OCI-LY3 (cell line): Measurements from ENCODE around the gene SLC36A3.
A peak's percentile ranks its signal among the peaks of the same experiment; 100 is the strongest.

Source experiments
- H2AFZ ChIP-seq: fragments of 200-600, 300-600 bp; shearing (Covaris generic); 2 replicates; pipeline ENCODE4 v1.6.0; 2014; ENCODE audit warnings: antibody characterized with exemption, low read depth, low read length
- H3K27ac ChIP-seq: fragments of 200-600, 300-600 bp; sonication (generic); 2 replicates; pipeline ENCODE4 v1.5.1; 2014; ENCODE audit warnings: mild to moderate bottlenecking, low read length, moderate library complexity, mixed read lengths
- H3K27me3 ChIP-seq: fragments of 200-600, 300-600 bp; sonication (generic); 2 replicates; pipeline ENCODE4 v1.6.1; 2014; ENCODE audit warnings: low read depth, low read length, mixed read lengths
- H3K36me3 ChIP-seq: fragments of 200-600, 300-600 bp; sonication (generic); replicated peaks from 2 replicates; pipeline ENCODE3; 2014; ENCODE audit warnings: low read depth, low read length, mixed read lengths
- H3K4me1 ChIP-seq: fragments of 300-600, 200-600 bp; sonication (generic); 2 replicates; pipeline ENCODE4 v1.6.1; 2014; ENCODE audit warnings: low read length, mixed read lengths
- H3K4me2 ChIP-seq: fragments of 200-600, 300-600 bp; sonication (generic); 2 replicates; pipeline ENCODE4 v1.6.1; 2014; ENCODE audit warnings: low read length, mixed read lengths
- H3K4me3 ChIP-seq: fragments of 300-600, 200-600 bp; sonication (generic); 2 replicates; pipeline ENCODE4 v1.5.1; 2014; ENCODE audit warnings: antibody characterized with exemption, mild to moderate bottlenecking, low read length, moderate library complexity
- H3K79me2 ChIP-seq: fragments of 300-600, 200-600 bp; shearing (Covaris generic); 2 replicates; pipeline ENCODE4 v1.6.1; 2014; ENCODE audit warnings: mild to moderate bottlenecking, low read length, mixed read lengths
- H3K9ac ChIP-seq: fragments of 300-600, 200-600 bp; shearing (Covaris generic); 2 replicates; pipeline ENCODE4 v1.6.0; 2014; ENCODE audit warnings: mild to moderate bottlenecking, low read length, moderate library complexity
- H3K9me3 ChIP-seq: fragments of 200-600, 300-600 bp; shearing (Covaris generic); 2 replicates; pipeline ENCODE4 v1.6.1; 2014; ENCODE audit warnings: low read length, mixed read lengths; ENCODE audit not compliant: insufficient read depth
- H4K20me1 ChIP-seq: fragments of 200-600, 300-600 bp; sonication (generic); 2 replicates; pipeline ENCODE4 v1.6.1; 2016; ENCODE audit warnings: low read length, mixed read lengths; ENCODE audit not compliant: insufficient read depth
- CTCF ChIP-seq: fragments of 200-600, 300-600 bp; sonication (generic); IDR thresholded peaks from 2 replicates; pipeline ENCODE4 v1.5.1; 2014; ENCODE audit warnings: antibody characterized with exemption, low read length, low read depth
- EZH2phosphoT487 ChIP-seq: fragments of 200-600 bp; shearing (Covaris generic); IDR thresholded peaks from 2 replicates; pipeline ENCODE4 v1.6.1; 2018; ENCODE audit warnings: antibody characterized with exemption, mixed run types, low read depth

The SLC36A3 gene

GRCh38 chr5:151295138-151295537, 8.4 kb downstream of the SLC36A3 start:
- no peak for TF ChIP-seq CTCF
- no peak for TF ChIP-seq EZH2phosphoT487
- Histone ChIP-seq H3K4me1 (peaks cover 15% of the 10 kb centered on the region), H3K9ac (no peak overlapping the region), H3K27me3 (peaks cover 4% of the 10 kb centered on the region), H3K36me3 (no peaks in the 10 kb centered on the region), H3K9me3 (no peaks in the 10 kb centered on the region), H3K4me3 (no peak overlapping the region), H2AFZ (no peak overlapping the region), H3K4me2 (no peak overlapping the region), H3K27ac (no peak overlapping the region), H3K79me2 (no peaks in the 10 kb centered on the region), H4K20me1 (no peaks in the 10 kb centered on the region)

- no peaks in the 10 kb centered on the region for H3K9me3 ChIP-seq
- no peaks in the 10 kb centered on the region for H3K27me3 ChIP-seq
- no peak overlapping the region for H3K9ac ChIP-seq
- H3K79me2 ChIP-seq = no peaks in the 10 kb centered on the region
- TF ChIP-seq EZH2phosphoT487 (no peak), CTCF (no peak)
- H3K4me2 ChIP-seq = no peak overlapping the region
- H3K4me3 ChIP-seq = no peak overlapping the region
- H3K4me1 ChIP-seq = peaks cover 15% of the 10 kb centered on the region
- H2AFZ ChIP-seq = no peak overlapping the region
- H3K36me3 ChIP-seq = no peaks in the 10 kb centered on the region
- no peaks in the 10 kb centered on the region for H4K20me1 ChIP-seq
- no peak overlapping the region for H3K27ac ChIP-seq
These were observed 9.9 kb downstream of the SLC36A3 start for GRCh38 chr5:151293624-151294023.

DNA sequence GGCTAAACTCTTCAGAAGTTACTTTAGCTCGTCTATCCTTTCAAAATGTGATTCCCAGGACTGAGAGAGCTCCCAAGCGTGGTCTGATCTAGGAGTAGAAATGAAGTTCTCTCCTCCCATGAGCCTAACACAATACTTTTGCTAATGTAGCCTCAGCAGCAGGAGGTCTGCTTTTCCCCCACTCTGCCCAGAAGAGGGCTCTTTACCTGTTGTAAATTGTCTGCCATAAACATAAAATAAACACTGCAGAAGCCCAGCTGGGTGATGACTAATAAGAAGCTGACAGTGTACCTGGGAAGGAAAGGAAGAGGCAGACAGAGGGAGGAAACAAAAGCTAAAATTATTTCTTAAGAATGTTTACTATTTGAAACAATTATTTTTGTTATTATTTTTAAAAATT, 15.4 kb downstream of the SLC36A3 start:
- no peak overlapping the region for H2AFZ ChIP-seq
- no peaks in the 10 kb centered on the region for H3K27me3 ChIP-seq
- no peak overlapping the region for H3K4me2 ChIP-seq
- no peak overlapping the region for H3K27ac ChIP-seq
- H3K79me2 ChIP-seq = no peaks in the 10 kb centered on the region
- H3K9me3 ChIP-seq = no peaks in the 10 kb centered on the region
- H4K20me1 ChIP-seq = no peaks in the 10 kb centered on the region
- H3K4me1 ChIP-seq = no peaks in the 10 kb centered on the region
- TF ChIP-seq CTCF (peak; percentile 22; the same call in 1 of the 2 replicates), EZH2phosphoT487 (no peak)
- no peaks in the 10 kb centered on the region for H3K36me3 ChIP-seq
- no peak overlapping the region for H3K9ac ChIP-seq
- H3K4me3 ChIP-seq = no peak overlapping the region

DNA sequence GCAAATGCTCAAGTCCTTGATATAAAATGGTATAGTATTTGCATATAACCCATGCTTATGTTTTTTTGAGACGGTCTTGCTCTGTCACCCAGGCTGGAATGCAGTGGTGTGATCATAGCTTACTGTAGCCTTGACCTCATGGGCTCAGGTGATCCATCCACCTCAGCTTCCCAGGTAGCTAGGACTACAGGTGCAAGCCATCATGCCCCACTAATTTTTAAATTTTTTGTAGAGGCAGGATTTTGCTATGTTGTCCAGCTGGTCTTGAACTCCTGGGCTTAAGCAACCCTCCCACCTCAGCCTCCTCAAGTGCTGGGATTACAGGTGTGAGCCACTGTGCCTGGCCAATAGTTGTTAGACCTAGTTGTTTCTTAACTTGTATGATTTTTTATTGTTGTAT, 17.3 kb downstream of the SLC36A3 start:
- no peaks in the 10 kb centered on the region for H3K27me3 ChIP-seq
- no peaks in the 10 kb centered on the region for H3K4me1 ChIP-seq
- H3K4me2 ChIP-seq = no peak overlapping the region
- H3K36me3 ChIP-seq = no peaks in the 10 kb centered on the region
- no peaks in the 10 kb centered on the region for H3K9me3 ChIP-seq
- H2AFZ ChIP-seq = no peak overlapping the region
- no peaks in the 10 kb centered on the region for H4K20me1 ChIP-seq
- no peak overlapping the region for H3K9ac ChIP-seq
- no peaks in the 10 kb centered on the region for H3K79me2 ChIP-seq
- no peak overlapping the region for H3K27ac ChIP-seq
- TF ChIP-seq CTCF = no peak
- TF ChIP-seq EZH2phosphoT487 = no peak
- H3K4me3 ChIP-seq = no peak overlapping the region
